Upper lobe of right lung (tissue), 1 donor: ENCODE measurements around the gene TSKU. TPM values are rescaled to one million over a fixed set of nuclear protein-coding genes. Genes with fewer than 3 reads are reported as not detected.

Source experiments
- ATAC-seq: fragments of 200-7000 bp; cut with Tn5 transposase; one replicate; pipeline ENCODE4 v1.9.1; 2020; ENCODE audit warnings: mild to moderate bottlenecking, moderate library complexity
- DNase-seq: peaks from one replicate; pipeline ENCODE4 v3.0.0-alpha.2; 2020
- H3K27ac ChIP-seq: fragments of 200-600 bp; one replicate; pipeline ENCODE4 v1.8.0; 2022
- H3K27me3 ChIP-seq: fragments of 200-600 bp; one replicate; pipeline ENCODE4 v1.8.0; 2022; ENCODE audit warnings: mild to moderate bottlenecking
- H3K36me3 ChIP-seq: fragments of 200-600 bp; one replicate; pipeline ENCODE4 v1.8.0; 2022
- H3K4me1 ChIP-seq: fragments of 200-600 bp; one replicate; pipeline ENCODE4 v1.8.0; 2022
- H3K4me3 ChIP-seq: fragments of 200-600 bp; one replicate; pipeline ENCODE4 v1.8.0; 2022; ENCODE audit warnings: mild to moderate bottlenecking
- H3K9me3 ChIP-seq: fragments of 200-600 bp; one replicate; pipeline ENCODE4 v1.8.0; 2022
- CTCF ChIP-seq: fragments of 200-600 bp; IDR thresholded peaks from one replicate; pipeline ENCODE4 v1.8.0; 2022; ENCODE audit warnings: antibody characterized with exemption
- intact Hi-C: fragments of 100-400 bp; cut with DNase I; formaldehyde crosslinking; loops from one replicate; pipeline ENCODE4 v1.11.0; 2022
- total RNA-seq: library from RNA; stranded (reverse); fragmentation: NEBNext Ultra II Directional; extraction: Animal tissue kit (Norgen Biotek cat#: 25700); gene quantifications from one replicate; pipeline ENCODE4 v1.2.1, GENCODE V29; 2021
- donor health status: DM: no; HTN: yes; CAD: no; lungs with severe emphysema.

TSKU gene
- total RNA-seq, 1 donor from 2014 or later: 18.1 TPM

- Histone ChIP-seq H3K9me3 (no peaks in the 10 kb centered on the region), H3K4me1 (peaks cover 18% of the 10 kb centered on the region), H3K4me3 (no peak overlapping the region), H3K27me3 (no peaks in the 10 kb centered on the region), H3K27ac (no peak overlapping the region), H3K36me3 (peaks cover 7% of the 10 kb centered on the region)
- intact Hi-C loops: no loop called here
- no peak for TF ChIP-seq CTCF
- DNase-seq (no peak), ATAC-seq (no peak)
These were observed 10.5 kb downstream of the TSKU start for GRCh38 chr11:76793391-76794291.

- Histone ChIP-seq H3K27ac (no peak overlapping the region), H3K4me3 (no peak overlapping the region), H3K27me3 (no peaks in the 10 kb centered on the region), H3K9me3 (no peaks in the 10 kb centered on the region), H3K4me1 (peaks cover 18% of the 10 kb centered on the region), H3K36me3 (peaks cover 7% of the 10 kb centered on the region)
- ATAC-seq: no peak
- TF ChIP-seq CTCF: no peak
- no peak for DNase-seq
- intact Hi-C loops: loop anchor here (5.0 kb wide), 1 partner anchor 57 kb away; no protein-coding TSS in a partner anchor
These were observed 11.5 kb downstream of the TSKU start for GRCh38 chr11:76794371-76795289.

GRCh38 chr11:76795290-76795935, 12.3 kb downstream of the TSKU start:
- H3K4me3 ChIP-seq: no peak overlapping the region
- no peak overlapping the region for H3K27ac ChIP-seq
- ATAC-seq: no peak
- H3K27me3 ChIP-seq: no peaks in the 10 kb centered on the region
- no peak for DNase-seq
- peaks cover 7% of the 10 kb centered on the region for H3K36me3 ChIP-seq
- peaks cover 20% of the 10 kb centered on the region for H3K4me1 ChIP-seq
- TF ChIP-seq CTCF: no peak
- H3K9me3 ChIP-seq: no peaks in the 10 kb centered on the region
- intact Hi-C loops: loop anchor here (5.0 kb wide), 1 partner anchor 58 kb away; no protein-coding TSS in a partner anchor

GRCh38 chr11:76795936-76796441, 12.8 kb downstream of the TSKU start:
- intact Hi-C loops: loop anchor here (5.0 kb wide), 1 partner anchor 59 kb away; no protein-coding TSS in a partner anchor
- peaks cover 20% of the 10 kb centered on the region for H3K4me1 ChIP-seq
- H3K36me3 ChIP-seq: peaks cover 7% of the 10 kb centered on the region
- no peaks in the 10 kb centered on the region for H3K27me3 ChIP-seq
- H3K9me3 ChIP-seq: no peaks in the 10 kb centered on the region
- no peak for TF ChIP-seq CTCF
- H3K4me3 ChIP-seq: no peak overlapping the region
- ATAC-seq (no peak), DNase-seq (no peak)
- no peak overlapping the region for H3K27ac ChIP-seq

GRCh38 chr11:76796511-76797198, 13.5 kb downstream of the TSKU start:
- Histone ChIP-seq H3K27me3 (no peaks in the 10 kb centered on the region), H3K4me1 (peaks cover 22% of the 10 kb centered on the region), H3K9me3 (no peaks in the 10 kb centered on the region), H3K4me3 (no peak overlapping the region), H3K36me3 (peaks cover 7% of the 10 kb centered on the region), H3K27ac (no peak overlapping the region)
- TF ChIP-seq CTCF: no peak
- intact Hi-C loops: loop anchor here (5.0 kb wide), 1 partner anchor 59 kb away; no protein-coding TSS in a partner anchor
- ATAC-seq (no peak), DNase-seq (no peak)
